ENCODE data around the gene SCAMP5. TPM values are rescaled to one million over a fixed set of nuclear protein-coding genes. Genes with fewer than 3 reads are reported as not detected.

Gene SCAMP5
- total RNA-seq: 0.73 TPM

GRCh38 chr15:74995182-74995778, at the start of gene SCAMP5:
SCAMP5 (plus strand) TSS chr15:74995563; CDS start chr15:75011840, 16,277 bp downstream.
- DNase-seq (ENCODE audit: low spot score) (peak; percentile 90), ATAC-seq (peak; percentile 98)

GRCh38 chr15:74950078-74950908, 45.1 kb upstream of the SCAMP5 start:
- DNase-seq (ENCODE audit: low spot score) (peak; percentile 73), ATAC-seq (peak; percentile 97)

GRCh38 chr15:74951006-74951405, 44.4 kb upstream of the SCAMP5 start:
- no peak for DNase-seq (ENCODE audit: low spot score)
- no peak for ATAC-seq

- ATAC-seq (no peak), DNase-seq (ENCODE audit: low spot score) (no peak)
Observed at GRCh38 chr15:74954515-74954914, 40.8 kb upstream of the SCAMP5 start.

GRCh38 chr15:74955017-74955416, 40.3 kb upstream of the SCAMP5 start:
- DNase-seq (ENCODE audit: low spot score): no peak
- ATAC-seq: no peak

- ATAC-seq: peak; percentile 69
- peak; percentile 77 for DNase-seq (ENCODE audit: low spot score)
Observed at GRCh38 chr15:74955796-74956647, 39.3 kb upstream of the SCAMP5 start.

- DNase-seq (ENCODE audit: low spot score) (peak; percentile 80), ATAC-seq (peak; percentile 93)
Observed at GRCh38 chr15:74956648-74957475, 38.5 kb upstream of the SCAMP5 start, which contains the start of gene RPP25. RPP25 (minus strand) TSS chr15:74956772; CDS start chr15:74956583, 189 bp downstream.

GRCh38 chr15:74957476-74958035, 37.8 kb upstream of the SCAMP5 start:
- no peak for DNase-seq (ENCODE audit: low spot score)
- ATAC-seq: no peak

- peak; percentile 22 for ATAC-seq
- DNase-seq (ENCODE audit: low spot score): peak; percentile 49
Observed at GRCh38 chr15:74958320-74958907, 36.9 kb upstream of the SCAMP5 start.

GRCh38 chr15:74958908-74959585, 36.3 kb upstream of the SCAMP5 start:
- no peak for DNase-seq (ENCODE audit: low spot score)
- no peak for ATAC-seq

GRCh38 chr15:74959586-74959939, 35.8 kb upstream of the SCAMP5 start:
- DNase-seq (ENCODE audit: low spot score) (no peak), ATAC-seq (no peak)

- ATAC-seq: no peak
- no peak for DNase-seq (ENCODE audit: low spot score)
Observed at GRCh38 chr15:74960286-74960685, 35.1 kb upstream of the SCAMP5 start.

GRCh38 chr15:74960995-74961588, 34.3 kb upstream of the SCAMP5 start:
- no peak for DNase-seq (ENCODE audit: low spot score)
- ATAC-seq: no peak

- no peak for DNase-seq (ENCODE audit: low spot score)
- no peak for ATAC-seq
Observed at GRCh38 chr15:74961616-74962015, 33.7 kb upstream of the SCAMP5 start.

GRCh38 chr15:74962219-74962618, 33.1 kb upstream of the SCAMP5 start:
- ATAC-seq (no peak), DNase-seq (ENCODE audit: low spot score) (no peak)

- DNase-seq (ENCODE audit: low spot score) (no peak), ATAC-seq (no peak)
Observed at GRCh38 chr15:74962671-74963070, 32.7 kb upstream of the SCAMP5 start.

GRCh38 chr15:74963213-74963612, 32.1 kb upstream of the SCAMP5 start:
- DNase-seq (ENCODE audit: low spot score): no peak
- ATAC-seq: no peak

- ATAC-seq: peak; percentile 41
- no peak for DNase-seq (ENCODE audit: low spot score)
Observed at GRCh38 chr15:74964794-74965193, 30.6 kb upstream of the SCAMP5 start.

- ATAC-seq (no peak), DNase-seq (ENCODE audit: low spot score) (no peak)
Observed at GRCh38 chr15:74967670-74968069, 27.7 kb upstream of the SCAMP5 start.
